IMR-90 (cell line): ENCODE results near the gene PTGDS. TPM values are rescaled to one million over a fixed set of nuclear protein-coding genes. Genes with fewer than 3 reads are reported as not detected.

ENCODE experiments used
- ATAC-seq: fragments of 200-7000 bp; cut with Tn5 transposase; 2 replicates; pipeline ENCODE4 v1.9.1; 2020; ENCODE audit warnings: low read depth, mild to moderate bottlenecking, moderate library complexity
- BruUV-seq: library from RNA; stranded (reverse); fragments of 400-500 nt; replicated peaks from 2 replicates; lab custom pipeline; 2021; lab: Mats Ljungman, UMichigan
- CTCF ChIA-PET: fragments of 300-600 bp; formaldehyde crosslinking; extraction: SDS; loops from one replicate; lab custom pipeline; 2021; ENCODE audit warnings: antibody characterized with exemption; lab: Yijun Ruan, JAX
- POLR2A ChIA-PET: fragments of 300-600 bp; sonication (Branson Sonifier 250); formaldehyde crosslinking; loops from one replicate; lab custom pipeline; 2022; ENCODE audit warnings: antibody characterized with exemption; ENCODE audit not compliant: unreplicated experiment; lab: Charles Lee
- DNase-seq: peaks from one replicate; pipeline ENCODE4 v3.0.0; 2013
- H2AFZ ChIP-seq: replicated peaks from 2 replicates; pipeline ENCODE3; 2013; ENCODE audit warnings: low read length, mild to moderate bottlenecking; ENCODE audit not compliant: poor library complexity
- H2AK5ac ChIP-seq: 2 replicates; pipeline ENCODE4 v1.6.1; 2013; ENCODE audit warnings: low read depth, low read length, inconsistent platforms
- H2AK9ac ChIP-seq: replicated peaks from 2 replicates; pipeline ENCODE3; 2013; ENCODE audit warnings: mild to moderate bottlenecking, low read depth, low read length, moderate library complexity; ENCODE audit not compliant: poor library complexity
- H2BK120ac ChIP-seq: 2 replicates; pipeline ENCODE4 v1.6.1; 2013; ENCODE audit warnings: low read depth, low read length, inconsistent platforms
- H2BK15ac ChIP-seq: 3 replicates; pipeline ENCODE4 v1.6.1; 2013; ENCODE audit warnings: low read depth, low read length, inconsistent platforms
- H2BK20ac ChIP-seq: 2 replicates; pipeline ENCODE4 v1.6.1; 2013; ENCODE audit warnings: low read depth, mild to moderate bottlenecking, inconsistent platforms, low read length, moderate library complexity
- H2BK5ac ChIP-seq: 2 replicates; pipeline ENCODE4 v1.6.1; 2013; ENCODE audit warnings: mild to moderate bottlenecking, low read depth, low read length, inconsistent platforms; ENCODE audit not compliant: poor library complexity, severe bottlenecking
- H3K14ac ChIP-seq: replicated peaks from 2 replicates; pipeline ENCODE4 v1.6.1; 2013; ENCODE audit warnings: low read depth, low read length, inconsistent platforms
- H3K18ac ChIP-seq: 2 replicates; pipeline ENCODE4 v1.6.1; 2013; ENCODE audit warnings: low read depth, low read length, control low read depth
- H3K23ac ChIP-seq: 2 replicates; pipeline ENCODE4 v1.6.1; 2013; ENCODE audit warnings: low read depth, low read length, inconsistent platforms
- H3K27ac ChIP-seq: 2 replicates; pipeline ENCODE4 v1.5.1; 2013; ENCODE audit warnings: mild to moderate bottlenecking, control low read depth, low read length; ENCODE audit not compliant: insufficient read depth
- H3K27me3 ChIP-seq: 2 replicates; pipeline ENCODE4 v1.6.1; 2013; ENCODE audit warnings: low read length; ENCODE audit not compliant: control insufficient read depth, insufficient read depth
- H3K36me3 ChIP-seq: 2 replicates; pipeline ENCODE4 v1.6.1; 2013; ENCODE audit warnings: low read length, mixed read lengths; ENCODE audit not compliant: control insufficient read depth, insufficient read depth
- H3K4ac ChIP-seq: 2 replicates; pipeline ENCODE4 v1.6.1; 2013; ENCODE audit warnings: low read depth, low read length, inconsistent platforms
- H3K4me1 ChIP-seq: 2 replicates; pipeline ENCODE4 v1.6.1; 2013; ENCODE audit warnings: low read length, mixed read lengths; ENCODE audit not compliant: control insufficient read depth, insufficient read depth
- H3K4me2 ChIP-seq: 2 replicates; pipeline ENCODE4 v1.6.1; 2013; ENCODE audit warnings: low read depth, mild to moderate bottlenecking, control low read depth, low read length, moderate library complexity
- H3K4me3 ChIP-seq: 2 replicates; pipeline ENCODE4 v1.5.1; 2013; ENCODE audit warnings: low read depth, mild to moderate bottlenecking, control low read depth, low read length, moderate library complexity; ENCODE audit not compliant: insufficient read depth
- H3K56ac ChIP-seq: 2 replicates; pipeline ENCODE4 v1.6.1; 2013; ENCODE audit warnings: low read length, inconsistent platforms; ENCODE audit not compliant: insufficient read depth; ENCODE audit errors: extremely low read depth
- H3K79me1 ChIP-seq, 2 experiments: 2 replicates each; pipeline ENCODE4 v1.6.1; 2013; ENCODE audit warnings: low read length in 2 of 2, inconsistent platforms in 1 of 2, low read depth in 1 of 2
- H3K9ac ChIP-seq: 2 replicates; pipeline ENCODE4 v1.6.1; 2013; ENCODE audit warnings: low read depth, low read length, control low read depth
- H3K9me1 ChIP-seq: 2 replicates; pipeline ENCODE4 v1.6.1; 2013; ENCODE audit warnings: low read length, inconsistent platforms; ENCODE audit not compliant: insufficient read depth
- H3K9me3 ChIP-seq: 2 replicates; pipeline ENCODE4 v1.6.1; 2013; ENCODE audit warnings: low read length; ENCODE audit not compliant: control insufficient read depth, insufficient read depth
- H4K20me1 ChIP-seq: 2 replicates; pipeline ENCODE4 v1.6.1; 2013; ENCODE audit warnings: low read length, inconsistent platforms; ENCODE audit not compliant: insufficient read depth
- H4K5ac ChIP-seq: 2 replicates; pipeline ENCODE4 v1.6.1; 2013; ENCODE audit warnings: mild to moderate bottlenecking, low read depth, low read length, control low read depth
- H4K8ac ChIP-seq, 2 experiments: 2 replicates each; pipeline ENCODE4 v1.6.1; 2013; ENCODE audit warnings: low read depth in 2 of 2, low read length in 2 of 2, control low read depth in 1 of 2, inconsistent platforms in 1 of 2
- H4K91ac ChIP-seq: 2 replicates; pipeline ENCODE4 v1.6.1; 2013; ENCODE audit warnings: low read depth, low read length, inconsistent platforms; ENCODE audit not compliant: insufficient read depth
- ELK1 ChIP-seq: fragments of 150-350 bp; IDR thresholded peaks from 2 replicates; pipeline ENCODE4 v1.6.1; 2016; ENCODE audit warnings: low read depth, mild to moderate bottlenecking, low read length, moderate library complexity, borderline replicate concordance
- MXI1 ChIP-seq: IDR thresholded peaks from 2 replicates; pipeline ENCODE4 v1.6.1; 2012; ENCODE audit warnings: low read depth, mild to moderate bottlenecking, low read length, moderate library complexity, borderline replicate concordance
- POLR2A ChIP-seq: IDR thresholded peaks from 2 replicates; pipeline ENCODE4 v1.6.1; 2012; ENCODE audit warnings: mild to moderate bottlenecking, low read depth, low read length
- RAD21 ChIP-seq: IDR thresholded peaks from 2 replicates; pipeline ENCODE4 v1.6.1; 2012; ENCODE audit warnings: low read length, improper control_type of control experiment
- RCOR1 ChIP-seq: IDR thresholded peaks from 2 replicates; pipeline ENCODE4 v1.6.1; 2012; ENCODE audit warnings: mild to moderate bottlenecking, low read length, improper control_type of control experiment; ENCODE audit not compliant: insufficient replicate concordance
- WGBS, 2 experiments: methylation state at CpG; one replicate each; pipeline versions ENCODE4 v1.1.5 to v1.1.7; 2013; ENCODE audit warnings: missing lambda C conversion rate in 2 of 2; ENCODE audit not compliant: insufficient read length in 1 of 2; ENCODE audit errors: extremely low coverage in 2 of 2; 5-methylcytosine and 5-hydroxymethylcytosine counted together
- dilution Hi-C: fragments of 300-500 bp; cut with HindIII; formaldehyde crosslinking; loops from one replicate; pipeline ENCODE4 v1.14.3; 2018; ENCODE audit warnings: low sequenced_read_pairs; ENCODE audit not compliant: unreplicated experiment
- in situ Hi-C: fragments of 300-500 bp; cut with MboI; formaldehyde crosslinking; loops from 3 replicates; pipeline ENCODE4 v1.14.3; 2019; ENCODE audit warnings: low sequenced_read_pairs, inconsistent platforms, mixed read lengths
- intact Hi-C: fragments of 100-400 bp; cut with micrococcal nuclease; formaldehyde crosslinking; loops from 2 replicates; pipeline ENCODE4 v1.10.0; 2022
- polyA plus RNA-seq, 3 experiments: library from polyadenylated mRNA; depleted of rRNA; stranded (reverse); fragments of >200 nt; gene quantifications; 2 replicates each; pipeline ENCODE4 v1.2.3, GENCODE V29; 2012; ENCODE audit warnings: low replicate concordance in 1 of 3
- total RNA-seq: library from RNA; depleted of rRNA; stranded (reverse); fragments of >200 nt; gene quantifications from 2 replicates; pipeline ENCODE4 v1.2.3, GENCODE V29; 2012

Gene PTGDS
- total and polyA plus RNA-seq, 2 of the 4 experiments (the other 2 are of a cell fraction), result 1.2 TPM; not detected in 1

DNA sequence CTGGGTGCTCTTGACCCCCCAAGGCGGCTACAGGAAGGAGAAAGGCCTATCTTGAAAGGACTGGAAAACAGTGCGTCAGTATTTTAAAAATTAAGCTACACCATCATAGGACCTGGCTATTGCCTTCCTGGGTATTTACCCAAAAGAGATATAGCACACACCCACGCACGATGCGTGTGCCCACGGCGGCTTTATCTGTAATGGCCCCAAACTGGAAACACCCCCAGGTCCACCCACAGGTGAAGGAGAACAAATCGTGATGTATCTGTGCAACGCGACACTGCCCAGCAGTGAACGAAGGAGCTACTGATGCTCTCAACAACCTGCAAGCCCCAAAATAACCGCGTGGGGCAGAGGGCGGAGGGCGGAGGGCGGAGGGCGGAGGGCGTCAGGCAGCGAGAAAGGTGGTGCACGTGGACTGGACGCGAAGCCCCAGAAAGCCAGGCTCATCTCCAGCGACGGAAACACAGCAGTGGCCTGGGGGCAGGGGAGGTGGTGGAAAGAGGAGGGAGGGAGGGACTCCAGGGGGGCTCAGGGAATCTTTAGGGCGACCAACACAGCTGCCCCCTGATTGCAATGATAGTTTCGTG lies 12.4 kb upstream of the PTGDS start:
- POLR2A ChIA-PET, result no interaction called here
- BruUV-seq, result no TSS peak
- Histone ChIP-seq H4K8ac (no peak overlapping the region), H3K4me2 (no peak overlapping the region), H3K23ac (no peak overlapping the region), H3K27me3 (peaks cover 20% of the 10 kb centered on the region), H3K36me3 (no peaks in the 10 kb centered on the region), H2AK5ac (no peak overlapping the region), H3K9ac (no peak overlapping the region), H4K20me1 (no peaks in the 10 kb centered on the region), H3K4me3 (no peak overlapping the region), H3K79me1 (no peaks in the 10 kb centered on the region), H4K91ac (no peak overlapping the region), H3K14ac (no peak overlapping the region), H4K5ac (no peak overlapping the region), H3K9me3 (no peaks in the 10 kb centered on the region), H2BK5ac (no peak overlapping the region), H2AFZ (no peak overlapping the region), H2BK20ac (no peak overlapping the region), H3K18ac (no peak overlapping the region), H3K4me1 (no peaks in the 10 kb centered on the region), H3K27ac (no peak overlapping the region), H3K56ac (no peak overlapping the region), H3K4ac (no peak overlapping the region), H2BK120ac (no peak overlapping the region), H2BK15ac (no peak overlapping the region), H3K9me1 (peaks cover 2% of the 10 kb centered on the region; the same call in 1 of the 2 replicates), H2AK9ac (no peak overlapping the region)
- in situ Hi-C loops (no loop called here), dilution Hi-C loops (no loop called here), intact Hi-C loops (no loop called here)
- no peak for DNase-seq
- TF ChIP-seq MXI1 (no peak), RCOR1 (no peak), ELK1 (no peak), RAD21 (no peak), POLR2A (no peak)
- 83% methylated on average over 8 of the region's 26 CpGs; no CpG with 5 or more reads in 1 of the 2 experiments for WGBS, 2 experiments
- CTCF ChIA-PET, result interaction anchor here (1.0 kb wide), 1 partner anchor 11 kb away, joined by 3 read pairs; no protein-coding TSS in a partner anchor
- no peak for ATAC-seq
